Stimulated activated CD4-positive, alpha-beta T cell treated with anti-CD3 and anti-CD28 coated beads, TNF-alpha, amount 100 ng/mL, for 48 hours (primary cell): ENCODE results near the gene LYZL6.

Experiments
- DNase-seq, 3 donors: peaks; one replicate each; pipeline ENCODE4 v3.0.0-alpha.2; 2020; ENCODE audit warnings: low read depth in 3 of 3

Gene LYZL6, protein sequence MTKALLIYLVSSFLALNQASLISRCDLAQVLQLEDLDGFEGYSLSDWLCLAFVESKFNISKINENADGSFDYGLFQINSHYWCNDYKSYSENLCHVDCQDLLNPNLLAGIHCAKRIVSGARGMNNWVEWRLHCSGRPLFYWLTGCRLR

DNA sequence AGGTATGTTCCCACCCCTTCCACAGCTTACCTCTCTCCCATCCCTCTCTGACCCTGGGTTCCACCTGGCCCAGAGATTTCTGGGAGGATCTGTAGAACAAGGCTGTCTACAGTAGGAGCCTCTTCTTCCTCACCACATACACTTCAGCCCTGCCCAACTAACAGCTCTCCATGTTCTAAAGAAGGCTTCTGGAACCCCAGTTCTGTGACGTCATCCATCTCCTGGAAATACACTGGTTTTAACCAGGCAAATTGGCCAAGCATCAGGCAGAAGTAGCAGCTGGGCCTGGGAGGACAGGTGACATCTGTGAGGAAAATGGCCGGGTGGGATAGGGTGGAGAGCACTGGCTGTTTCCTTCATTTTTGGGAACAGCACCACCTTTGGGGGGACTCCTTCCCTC lies at the start of gene LYZL6:
Gene LYZL6 (minus strand): TSS at position 177 of the 400 bp plus-strand sequence. CDS start 4,357 bp downstream, outside the sequence.
- no peak for DNase-seq

DNA sequence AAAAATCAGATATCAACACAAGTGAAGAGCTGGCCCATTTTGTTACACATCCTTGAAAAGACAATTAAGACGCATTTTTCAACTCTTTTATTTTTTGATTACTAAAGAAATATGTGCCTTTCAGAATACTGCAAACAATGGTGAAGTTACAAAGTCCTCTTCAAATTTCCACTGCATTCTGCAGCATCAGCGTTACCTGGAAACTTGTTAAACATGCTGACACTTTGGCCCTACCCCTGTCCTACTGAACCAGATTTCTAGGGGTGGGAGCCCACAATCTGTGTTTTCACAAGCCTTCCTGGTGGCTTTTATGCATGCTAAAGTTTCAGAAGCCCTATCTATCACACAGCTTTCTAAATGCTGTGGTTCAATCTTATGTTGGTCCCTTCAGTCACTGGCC lies 47.6 kb upstream of the LYZL6 start:
- no peak for DNase-seq

DNA sequence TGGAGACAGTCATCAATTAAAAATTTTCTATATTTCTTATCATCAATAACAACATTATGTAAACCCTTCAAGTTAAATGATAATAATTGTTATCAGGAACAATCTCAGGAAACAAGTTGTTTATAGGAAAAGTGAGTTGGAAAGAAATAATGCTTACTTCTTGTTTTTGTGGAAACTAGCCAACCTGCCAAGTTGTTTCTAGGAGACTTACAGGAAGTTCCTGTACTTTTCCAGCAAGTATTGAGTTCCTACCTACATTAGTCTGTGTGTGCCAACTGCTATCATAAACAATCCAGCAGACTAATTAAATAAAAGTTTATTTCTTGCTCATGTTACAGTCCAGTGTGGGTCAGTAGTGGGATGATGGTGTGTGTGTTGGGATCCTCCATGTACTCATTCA lies 44.7 kb upstream of the LYZL6 start:
- no peak for DNase-seq

DNA sequence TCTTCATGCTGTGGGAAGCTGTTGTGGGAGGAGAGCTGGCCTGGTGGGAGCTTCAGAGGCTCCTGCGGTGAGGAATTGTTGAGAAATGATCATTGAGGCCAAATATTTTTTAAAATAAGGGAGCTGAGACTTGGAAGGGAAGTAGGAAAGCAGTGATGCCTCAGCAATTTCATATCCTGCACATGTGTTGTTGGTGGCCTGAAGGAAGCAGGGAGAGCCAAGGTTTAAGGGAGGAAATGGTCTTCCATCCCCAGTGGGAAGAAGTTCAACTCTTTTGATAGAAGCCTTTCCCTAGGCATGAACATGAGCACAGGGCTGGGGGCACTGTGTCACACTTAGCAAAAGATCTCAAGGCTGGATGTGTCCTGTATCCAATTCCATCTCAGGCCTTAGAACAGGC lies 43.1 kb upstream of the LYZL6 start, which contains the start of gene CCL14:
Gene CCL14 (minus strand): TSS at position 87 of the 400 bp plus-strand sequence. CDS start 80 bp downstream, at position 7.
- DNase-seq, result no peak

DNA sequence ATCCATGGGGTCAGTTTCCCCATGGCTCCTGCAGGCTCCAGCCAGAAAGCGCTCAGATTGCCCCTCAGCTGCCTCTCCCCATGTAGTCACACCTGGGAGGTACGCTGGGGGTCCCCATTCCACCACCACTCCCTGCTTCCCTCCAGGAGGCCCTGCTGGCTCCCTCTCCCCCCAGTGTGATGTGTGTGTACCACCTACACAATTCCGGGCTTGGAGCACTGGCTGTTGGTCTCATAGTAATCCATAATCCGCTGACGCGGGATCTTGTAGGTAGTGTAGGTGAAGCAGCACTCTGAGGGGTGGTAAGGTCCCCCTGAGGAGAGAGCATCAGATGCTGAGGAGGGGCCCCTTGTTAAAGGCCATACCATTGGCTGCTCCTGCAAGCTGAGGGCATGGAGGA lies 40.6 kb upstream of the LYZL6 start:
- no peak for DNase-seq

DNA sequence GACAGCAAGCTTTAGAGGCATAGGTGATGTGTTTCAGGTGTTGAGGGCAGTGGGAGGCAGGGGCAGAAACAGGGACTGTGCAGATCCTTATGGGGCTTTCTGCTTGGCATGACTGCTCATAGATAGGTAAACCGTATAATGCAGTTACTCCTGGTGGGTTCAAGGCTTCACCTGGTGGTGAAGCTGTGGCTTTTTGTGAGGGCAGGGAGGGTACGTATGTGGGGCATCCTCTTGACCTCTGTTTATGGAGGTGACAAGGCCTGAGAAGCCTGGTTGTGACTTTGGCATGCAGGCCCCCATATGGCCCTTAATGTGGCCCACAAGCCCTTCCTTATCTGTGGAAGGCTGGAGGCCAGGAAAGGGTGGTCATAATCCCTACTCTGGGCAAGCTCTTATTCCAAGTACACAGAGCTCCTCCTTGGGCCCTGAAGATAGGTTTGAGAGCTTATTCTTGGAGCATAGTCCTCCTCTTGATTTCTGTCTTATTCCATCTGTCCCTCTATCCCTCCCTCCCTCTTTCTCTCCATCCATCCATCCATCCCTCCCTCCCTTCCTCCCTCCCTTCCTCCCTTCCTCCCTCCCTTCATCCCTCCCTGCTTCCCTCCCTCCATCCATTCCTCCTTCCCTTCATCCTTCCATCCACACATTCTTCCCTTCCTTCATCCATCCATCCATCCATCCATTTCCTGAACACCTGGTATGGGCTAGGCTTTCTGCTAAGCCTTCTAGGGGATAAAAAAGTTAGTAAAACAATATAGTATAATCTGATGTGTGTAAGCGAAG lies 39.1 kb upstream of the LYZL6 start:
- DNase-seq, result no peak

DNA sequence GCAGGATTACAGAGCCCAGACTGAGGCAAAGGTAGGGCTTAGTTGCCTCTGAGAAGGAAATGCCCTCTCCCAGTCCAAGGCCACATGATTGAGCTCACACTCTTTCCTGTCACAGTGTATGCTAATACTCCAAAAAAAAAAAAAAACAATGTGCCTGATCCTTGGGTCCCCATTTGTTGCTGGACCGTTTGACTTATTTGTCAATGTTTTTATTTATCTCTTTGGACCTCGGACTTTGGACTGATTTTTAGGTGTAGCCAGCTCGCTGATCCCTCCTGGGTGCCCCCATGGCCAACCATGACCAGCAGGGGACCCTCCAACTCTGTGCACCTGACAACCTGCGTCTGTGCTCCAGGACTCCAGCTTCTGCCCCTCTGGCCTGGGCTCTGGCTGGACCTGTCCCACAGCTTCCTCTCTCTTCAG lies 38.4 kb upstream of the LYZL6 start:
- no peak for DNase-seq

DNA sequence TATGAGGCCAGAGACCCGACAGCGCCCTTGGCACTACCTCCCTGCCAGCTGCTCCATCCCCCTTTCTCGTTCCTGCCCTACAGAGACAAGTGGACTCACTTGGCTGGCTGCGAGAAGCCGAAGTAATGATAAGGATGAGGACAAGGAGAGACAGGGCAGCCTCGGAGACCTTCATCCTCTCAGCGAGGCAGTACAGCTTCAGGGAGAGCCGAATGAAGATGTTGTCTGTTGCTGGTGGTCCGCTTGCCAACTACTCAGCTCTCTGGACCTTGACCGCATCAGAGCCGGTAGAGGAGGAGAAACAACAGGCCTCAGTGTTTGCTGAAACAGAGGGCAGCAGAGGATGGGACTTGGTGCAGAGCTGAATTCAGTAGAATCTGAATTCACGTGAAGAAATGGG lies 37.7 kb upstream of the LYZL6 start, which contains the start of gene CCL16:
Gene CCL16 (minus strand): TSS at position 252 of the 400 bp plus-strand sequence. CDS start 77 bp downstream, at position 175.
- DNase-seq, result no peak

DNA sequence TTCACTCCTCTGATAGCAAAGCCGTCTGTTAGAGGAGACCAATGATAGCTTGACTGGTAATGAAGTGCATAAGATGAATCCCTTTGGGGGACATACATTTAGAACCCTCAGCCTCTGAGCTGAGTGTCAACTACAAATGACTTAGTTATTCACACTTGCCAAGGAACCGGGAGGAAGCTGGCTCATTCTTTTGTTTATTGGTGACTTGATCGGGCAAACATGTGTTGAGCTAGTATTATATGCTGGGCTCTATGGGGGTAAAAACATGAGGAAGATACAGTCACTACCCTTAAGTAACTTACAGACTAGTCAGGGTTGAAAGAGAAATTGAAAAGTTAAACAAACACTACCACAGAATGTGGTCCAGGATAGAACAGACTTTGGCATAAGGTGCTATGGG lies 34.8 kb upstream of the LYZL6 start:
- no peak for DNase-seq

DNA sequence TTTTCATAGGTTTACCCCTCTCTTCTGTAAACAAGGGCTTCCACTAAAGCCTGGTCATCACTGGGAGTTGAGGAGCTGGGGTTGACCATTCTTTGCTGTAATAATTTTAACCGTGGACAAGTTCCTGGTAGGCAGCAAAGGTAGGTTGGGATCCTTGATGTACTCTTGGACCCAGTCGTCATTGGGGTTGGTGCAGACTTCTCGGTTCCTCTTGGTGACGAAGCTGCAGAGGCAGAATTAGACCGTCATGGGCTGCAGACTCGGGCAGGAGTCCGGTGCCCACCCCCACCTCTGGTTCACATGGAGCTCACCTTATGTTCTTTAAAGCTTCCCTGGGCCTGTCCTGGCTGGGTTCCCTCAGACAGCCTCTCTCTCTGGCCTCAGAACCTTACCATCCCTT lies 34.0 kb upstream of the LYZL6 start:
- no peak for DNase-seq

DNA sequence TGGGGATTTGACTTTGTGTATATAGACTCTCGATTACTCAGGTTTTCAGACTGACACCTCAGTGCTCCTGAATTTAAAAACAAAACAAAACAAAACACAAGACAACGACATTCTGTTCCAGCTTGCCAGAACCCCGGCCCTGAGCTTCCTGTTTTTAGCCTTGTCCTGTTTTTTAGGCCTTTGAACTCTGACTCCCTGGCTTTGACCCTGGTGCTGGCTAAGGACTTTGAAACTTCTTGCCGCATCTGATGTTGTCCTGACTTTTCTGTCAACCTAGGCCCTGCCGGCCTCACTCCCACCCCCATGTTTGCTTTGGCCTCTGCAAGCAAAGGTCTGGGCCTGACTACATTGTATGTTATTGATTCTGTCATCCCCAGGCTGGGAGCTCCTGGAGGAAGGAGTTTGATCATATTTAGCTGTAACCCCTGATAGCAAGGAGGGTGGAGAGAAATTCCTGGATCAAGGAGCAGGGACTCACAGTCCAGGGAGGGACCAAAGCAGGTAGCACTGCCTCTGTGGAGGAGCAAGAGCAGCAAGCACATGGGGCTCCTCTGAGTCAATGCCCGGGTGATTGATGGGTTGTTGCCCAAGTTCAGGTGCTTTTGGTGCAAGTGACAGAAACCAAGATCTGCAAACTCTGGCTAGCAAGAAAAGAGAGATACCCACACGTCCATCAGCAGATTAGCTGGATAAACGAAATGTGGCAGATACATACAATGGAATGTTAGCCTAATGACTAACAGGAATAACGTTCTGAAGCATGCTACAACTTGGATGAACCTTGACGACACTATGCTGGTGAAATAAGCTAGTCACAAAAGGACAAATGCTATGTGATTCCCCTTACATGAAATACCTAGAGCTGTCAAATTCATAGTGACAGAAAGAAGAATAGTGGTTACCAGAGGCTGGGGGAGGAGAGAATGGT lies 30.1 kb upstream of the LYZL6 start:
- no peak for DNase-seq

DNA sequence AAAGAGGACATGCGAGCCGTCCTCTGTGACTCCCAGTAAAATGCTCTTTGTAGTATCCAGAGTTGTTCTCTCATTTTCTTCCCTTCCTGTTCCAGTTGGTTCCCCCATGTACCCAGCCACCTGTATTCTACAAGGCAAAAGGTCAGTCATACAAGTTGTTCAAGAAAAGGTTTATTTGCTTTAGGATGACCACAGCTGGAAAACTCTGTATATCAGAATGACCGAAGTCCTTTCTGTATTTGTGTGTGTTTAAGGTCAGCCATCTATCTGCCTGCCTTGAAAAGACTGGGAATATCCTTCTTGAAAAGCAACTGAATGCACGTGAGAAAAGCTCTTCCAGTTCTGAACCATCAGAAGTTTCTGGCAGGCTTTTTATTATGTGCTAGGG lies 29.4 kb upstream of the LYZL6 start:
- no peak for DNase-seq

DNA sequence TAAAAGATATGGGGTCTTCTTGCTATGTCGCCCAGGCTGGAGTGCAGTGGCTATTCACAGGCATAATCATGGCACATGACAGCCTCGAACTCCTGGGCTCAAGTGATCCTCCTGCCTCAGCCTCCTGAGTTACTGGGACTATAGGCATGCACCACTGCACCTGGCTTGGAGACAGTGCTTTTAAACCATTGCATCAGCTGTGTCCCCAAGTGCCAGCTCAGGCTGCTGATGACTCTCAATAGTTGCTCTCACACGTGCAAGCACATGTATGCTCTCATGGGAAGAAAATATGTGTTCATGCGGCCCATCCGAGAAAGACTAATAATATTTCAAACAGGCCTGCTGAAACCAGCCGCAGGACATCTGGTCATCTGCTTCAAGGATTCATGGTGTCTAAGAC lies 29.0 kb upstream of the LYZL6 start:
- no peak for DNase-seq

DNA sequence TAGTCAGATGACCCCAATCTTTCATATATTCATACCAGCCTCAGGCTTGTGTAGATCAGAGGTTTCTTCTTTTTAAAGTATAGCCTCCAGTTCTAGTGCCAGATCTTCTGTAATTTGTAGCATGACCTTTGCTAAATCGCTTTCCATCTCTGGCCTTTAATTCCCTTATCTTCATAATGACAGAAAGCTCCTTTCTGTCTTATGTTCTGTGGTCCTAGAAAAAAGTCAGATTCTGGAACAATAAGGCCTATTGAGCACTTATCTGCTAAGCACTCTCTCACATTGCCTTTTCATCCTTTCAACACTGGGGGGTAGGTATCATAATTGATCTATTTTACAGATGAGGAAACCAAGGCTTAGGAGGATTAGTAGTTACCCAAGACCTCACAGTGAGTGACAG lies 28.6 kb upstream of the LYZL6 start:
- no peak for DNase-seq

DNA sequence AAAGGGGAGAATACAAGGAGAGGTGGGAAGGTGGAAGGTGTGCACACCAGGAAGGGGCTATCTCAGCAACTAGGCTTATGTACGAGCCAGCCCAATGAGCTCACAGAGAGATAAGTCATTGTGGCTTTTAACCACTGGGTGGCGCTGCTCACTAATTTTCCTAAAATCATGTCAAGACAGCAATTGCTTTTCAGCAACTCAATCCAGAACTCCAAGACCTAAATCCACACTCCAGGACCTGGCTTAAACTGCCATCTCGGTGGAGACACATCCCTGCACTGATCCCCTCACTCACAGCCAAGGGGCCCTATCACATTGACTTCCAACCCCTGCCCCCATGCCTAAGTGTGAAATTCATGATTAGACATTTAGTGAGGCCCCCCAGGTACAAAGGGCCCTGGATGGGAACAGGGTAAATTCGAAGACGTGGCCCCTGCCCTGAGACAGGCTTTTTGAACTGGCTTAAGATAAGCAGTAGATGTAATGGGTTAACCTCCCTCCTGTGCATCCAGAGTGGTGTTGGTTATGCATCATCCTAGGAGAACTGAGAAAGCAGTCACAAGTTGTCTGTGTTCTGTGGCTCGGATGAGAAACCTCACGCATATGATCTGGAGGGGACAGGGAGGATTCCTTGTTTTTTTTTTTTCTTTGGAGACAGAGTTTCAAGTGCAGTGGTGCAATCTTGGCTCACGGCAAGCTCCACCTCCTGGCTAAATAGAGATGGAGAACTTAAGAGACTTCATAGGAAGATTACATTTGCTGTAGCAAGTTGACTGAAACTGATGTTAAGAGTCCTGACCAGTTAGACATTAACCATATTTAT lies 26.3 kb upstream of the LYZL6 start:
- peak; percentile 33 to 64 (median 58) for DNase-seq

DNA sequence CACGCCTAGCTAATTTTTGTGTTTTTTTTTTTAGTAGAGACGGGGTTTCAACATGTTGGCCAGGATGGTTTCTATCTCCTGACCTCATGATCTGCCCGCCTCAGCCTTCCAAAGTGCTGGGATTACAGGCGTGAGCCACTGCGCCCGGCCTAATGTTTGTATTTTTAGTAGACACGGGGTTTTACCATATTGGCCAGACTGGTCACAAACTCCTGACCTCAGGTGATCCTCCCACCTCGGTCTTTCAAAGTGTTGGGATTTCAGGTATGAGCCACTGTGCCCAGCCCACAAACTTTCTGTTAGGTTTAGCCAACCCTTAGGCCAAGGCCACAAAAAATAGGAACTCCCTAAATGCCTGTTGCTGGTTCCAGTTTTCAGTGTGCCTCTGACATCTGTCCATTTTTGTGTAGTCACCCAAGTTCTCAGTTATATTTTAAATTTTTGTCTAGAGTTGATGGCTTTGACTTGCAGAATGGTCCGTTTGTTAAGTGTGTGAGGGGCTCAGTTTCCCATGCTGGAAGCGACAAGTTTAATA lies 25.1 kb upstream of the LYZL6 start:
- no peak for DNase-seq

DNA sequence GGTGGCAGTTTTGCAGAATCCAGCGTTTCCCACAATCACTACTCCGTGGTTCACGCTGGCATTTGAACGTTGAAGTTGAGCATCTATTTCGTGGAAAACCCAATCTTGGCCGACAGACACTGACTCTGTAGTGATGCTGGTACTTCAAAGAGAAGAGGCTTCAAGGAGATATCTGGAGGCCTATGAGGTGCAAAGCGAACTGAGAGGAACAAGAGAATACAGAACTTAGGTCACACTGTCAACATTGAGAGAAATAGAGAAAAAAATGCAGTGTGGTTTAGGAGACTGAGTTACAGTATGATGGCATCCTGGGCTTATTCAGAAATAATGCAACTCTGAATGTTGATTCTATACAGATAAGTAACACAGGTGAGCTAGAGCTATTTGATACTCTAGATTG lies 21.8 kb upstream of the LYZL6 start:
- no peak for DNase-seq

DNA sequence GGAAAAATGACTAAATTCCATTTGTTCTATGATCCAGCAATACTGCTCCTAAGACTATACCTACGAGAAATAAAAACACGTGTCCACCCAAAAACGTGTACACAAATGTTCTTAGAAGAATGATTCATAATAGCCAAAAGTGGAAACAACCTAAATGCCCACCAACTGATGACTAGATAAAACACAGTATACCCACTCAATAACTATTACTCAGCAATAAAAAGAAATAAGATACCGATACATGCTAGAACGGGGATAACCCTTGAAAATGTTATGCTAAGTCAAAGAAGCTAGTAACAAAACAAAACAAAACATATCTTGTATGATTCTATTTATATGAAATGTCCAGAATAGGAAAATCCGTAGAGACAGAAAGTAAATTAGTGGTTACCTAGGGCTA lies 20.1 kb upstream of the LYZL6 start:
- DNase-seq, result no peak

DNA sequence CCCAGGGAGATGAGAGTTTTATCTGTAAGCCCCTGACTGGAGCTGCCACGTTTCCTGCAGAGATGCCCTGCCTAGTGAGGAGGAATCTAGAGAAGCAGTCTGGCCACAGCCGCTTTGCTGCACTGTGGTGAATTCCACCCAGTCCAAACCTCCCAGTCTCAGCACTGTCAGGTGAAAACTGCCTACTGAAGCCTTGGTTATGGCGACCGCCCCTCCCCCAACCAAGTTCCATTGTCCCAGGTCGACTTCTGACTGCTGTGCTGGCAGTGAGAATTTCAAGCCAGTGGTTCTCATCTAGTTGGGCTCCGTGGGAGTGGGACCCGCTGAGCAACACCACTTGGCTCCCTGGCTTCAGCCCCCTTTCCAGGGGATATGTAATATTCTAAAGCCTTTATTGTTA lies 10.2 kb upstream of the LYZL6 start:
- no peak for DNase-seq

DNA sequence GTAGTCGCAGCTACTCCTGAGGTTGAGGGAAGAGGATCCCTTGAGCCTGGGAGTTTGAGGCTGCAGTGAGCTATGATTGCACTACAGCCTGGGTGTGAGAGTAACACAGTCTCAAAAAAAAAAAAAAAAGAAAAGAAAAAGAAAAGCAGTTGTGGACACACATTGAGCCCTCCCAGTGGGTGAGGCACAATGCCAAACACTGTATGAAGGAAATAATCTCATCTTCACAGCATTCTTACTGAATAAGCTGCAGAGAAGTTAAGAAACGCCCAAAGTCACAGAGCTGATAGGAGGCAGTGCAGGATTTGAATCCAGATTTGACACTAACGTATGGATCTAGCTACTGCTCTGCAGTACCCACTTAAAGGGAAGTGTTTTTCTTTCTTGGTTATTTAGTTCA lies 5.9 kb upstream of the LYZL6 start:
- DNase-seq, result no peak

DNA sequence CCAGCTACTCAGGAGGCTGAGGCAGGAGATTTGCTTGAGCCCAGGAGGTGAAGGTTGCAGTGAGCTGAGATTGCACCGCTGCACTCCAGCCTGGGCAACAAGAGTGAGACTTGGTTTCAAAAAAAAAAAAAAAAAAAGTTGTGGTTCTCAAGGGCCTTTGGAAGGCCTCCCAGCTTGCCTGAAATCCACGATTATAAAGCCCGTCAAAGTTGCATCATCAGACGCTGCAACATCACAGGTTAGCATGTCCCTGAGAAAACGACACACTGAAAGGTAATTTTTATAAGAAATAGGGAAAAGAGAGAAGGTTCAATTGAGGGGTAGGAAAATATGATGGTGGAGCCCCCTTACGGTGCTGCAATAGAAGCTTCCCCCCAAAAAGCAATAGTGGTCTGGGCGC lies 4.6 kb upstream of the LYZL6 start:
- no peak for DNase-seq
